Stimulated activated CD4-positive, alpha-beta T cell treated with anti-CD3 and anti-CD28 coated beads, Interleukin-12 subunit alpha, Interleukin-12 subunit beta, amount 100 ng/mL, for 48 hours (primary cell): ENCODE results near the gene C4orf51.
"Not testable (repeated sequence)": the region's sequence is repeated elsewhere in the genome, so short reads cannot be mapped to it uniquely, and the experiment has no call there.

Experiments
- DNase-seq, 3 donors: peaks; one replicate each; pipeline ENCODE4 v3.0.0-alpha.2; 2020; ENCODE audit warnings: low read depth in 2 of 3, low spot score in 1 of 3

C4orf51 gene

DNA sequence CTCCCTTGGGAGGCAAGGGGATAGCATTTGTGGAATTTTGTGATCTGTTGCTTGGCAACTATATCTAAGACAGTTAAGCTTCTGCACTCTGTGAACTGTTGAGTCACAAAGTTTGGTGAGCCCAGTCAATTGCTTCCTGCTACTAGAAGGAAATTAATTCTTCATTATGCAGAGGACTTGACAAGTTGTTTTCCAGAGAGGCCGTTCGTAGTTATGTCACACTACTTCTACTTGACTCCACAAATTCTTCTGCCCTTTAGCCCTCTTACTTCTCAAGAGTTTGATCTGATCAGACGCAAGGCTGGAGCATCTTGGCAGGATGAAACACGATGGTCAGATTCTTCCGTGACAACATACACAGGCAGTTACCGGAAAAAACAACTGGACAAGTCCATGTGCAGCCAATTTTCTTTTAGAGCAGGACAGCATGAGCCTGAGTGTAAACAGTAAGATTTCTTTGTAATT is at the start of gene C4orf51:
Gene C4orf51 (plus strand): TSS at position 156 of the 465 bp plus-strand sequence. CDS start 58 bp downstream, at position 214.
- no peak for DNase-seq

DNA sequence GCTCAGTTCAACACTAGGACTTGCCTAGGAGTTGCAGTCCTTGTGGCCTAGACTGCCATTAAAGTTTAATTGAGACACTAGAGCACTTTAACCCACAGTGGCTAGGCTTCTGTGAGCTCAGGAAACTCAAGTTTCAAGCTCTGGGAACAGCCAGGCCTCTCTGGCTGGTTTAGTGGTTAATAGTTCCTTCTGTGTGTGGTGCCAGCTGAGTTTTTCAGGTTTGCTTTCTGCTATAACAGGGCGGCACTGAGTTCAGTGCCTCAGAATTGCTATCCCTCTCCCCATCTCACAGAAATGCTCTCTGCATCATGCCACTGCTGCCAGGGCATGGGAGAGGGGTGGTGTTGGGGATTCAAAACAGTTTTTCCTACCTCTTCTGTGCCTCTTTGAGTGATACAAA is 44.8 kb upstream of the C4orf51 start:
- DNase-seq, result no peak

DNA sequence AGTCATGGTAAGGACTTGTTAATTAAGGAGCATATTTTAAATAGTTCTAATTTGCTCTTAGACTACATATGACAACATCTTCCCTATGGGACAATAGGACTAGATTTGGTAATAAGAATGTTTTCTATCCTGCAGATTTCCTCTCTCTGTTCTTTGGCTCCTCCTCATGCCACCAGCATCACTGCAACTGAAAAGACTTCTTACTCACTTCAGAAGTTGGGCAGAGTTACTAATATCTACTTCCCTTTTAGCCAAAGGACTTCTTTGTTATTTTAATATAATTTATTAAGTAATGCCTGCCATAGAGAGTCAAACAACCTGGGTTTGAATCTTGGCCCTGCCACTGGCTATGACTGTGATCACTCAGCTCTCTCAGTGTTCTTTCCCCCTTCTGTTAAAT is 44.3 kb upstream of the C4orf51 start:
- DNase-seq, result no peak

DNA sequence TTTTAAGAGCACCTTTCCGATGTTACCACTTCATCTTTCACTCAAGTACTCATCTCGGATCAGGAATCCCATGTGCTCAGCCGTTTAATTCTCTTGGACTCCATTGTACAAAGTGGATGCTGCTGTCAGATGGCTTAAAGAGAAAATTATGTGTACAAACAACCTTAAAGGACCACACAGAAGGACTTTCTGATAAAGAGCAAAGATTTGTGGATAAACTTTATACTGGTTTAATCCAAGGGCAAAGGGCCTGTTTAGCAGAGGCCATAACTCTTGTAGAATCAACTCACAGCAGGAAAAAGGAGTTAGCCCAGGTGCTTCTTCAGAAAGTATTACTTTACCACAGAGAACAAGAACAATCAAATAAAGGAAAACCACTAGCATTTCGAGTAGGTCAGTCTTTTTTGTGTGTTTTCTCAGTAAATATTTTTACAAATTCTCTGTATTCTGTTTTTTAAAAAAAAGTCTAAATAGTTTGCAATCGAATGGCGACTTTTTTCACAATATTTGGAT is 40.7 kb upstream of the C4orf51 start:
- DNase-seq, result no peak

DNA sequence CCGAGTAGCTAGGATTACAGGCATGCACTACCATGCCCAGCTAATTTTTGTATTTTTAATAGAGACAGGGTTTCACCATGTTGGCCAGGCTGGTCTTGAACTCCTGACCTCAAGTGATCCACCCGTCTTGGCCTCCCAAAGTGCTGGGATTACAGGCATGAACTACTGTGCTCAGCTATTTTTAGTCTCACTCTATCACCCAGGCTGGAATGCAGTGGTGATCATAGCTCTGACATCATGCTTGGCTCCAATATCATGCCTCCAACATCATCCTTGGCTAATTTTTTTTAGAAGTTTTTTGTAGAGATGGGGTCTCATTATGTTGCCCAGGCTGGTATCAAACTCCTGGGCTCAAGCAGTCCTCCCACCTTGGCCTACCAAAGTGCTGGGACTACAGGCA is 39.7 kb upstream of the C4orf51 start:
- DNase-seq, result not testable (repeated sequence)

DNA sequence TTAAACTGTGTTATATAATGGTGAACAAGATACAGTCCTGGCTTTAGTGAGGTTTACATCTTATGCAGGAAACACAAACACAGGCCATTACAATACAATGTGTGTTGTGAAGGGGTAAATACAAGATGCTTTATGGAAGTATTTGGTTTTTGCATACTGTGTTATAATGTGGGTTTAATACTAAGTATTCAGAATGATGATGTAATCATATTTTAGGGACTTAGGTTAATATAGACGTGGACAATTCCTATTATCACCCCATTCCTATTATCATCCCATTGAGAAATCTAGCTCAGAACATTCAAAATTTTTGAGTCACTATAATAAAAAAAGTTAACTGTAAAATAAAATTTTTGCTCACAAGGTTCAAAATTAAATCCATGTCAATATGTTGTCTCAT is 36.7 kb upstream of the C4orf51 start:
- DNase-seq, result no peak

DNA sequence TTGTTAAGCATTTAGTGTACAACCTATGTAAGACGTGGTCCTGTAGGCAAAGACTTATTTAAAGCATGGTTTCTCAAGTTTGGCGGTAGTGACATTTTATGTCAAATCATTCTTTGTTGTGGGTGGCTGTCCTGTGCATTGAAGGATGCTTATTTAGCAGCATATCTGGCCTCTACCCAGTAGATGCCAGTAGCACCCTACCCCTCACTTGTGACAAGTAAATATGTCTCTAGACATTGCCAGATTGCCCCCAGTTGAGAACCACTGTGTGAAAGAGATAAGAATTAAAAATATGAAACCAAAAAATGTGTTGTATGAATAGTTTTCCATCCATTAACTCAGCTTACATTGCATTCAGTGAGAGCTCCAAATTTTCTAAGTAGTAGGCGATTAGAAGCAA is 35.2 kb upstream of the C4orf51 start:
- DNase-seq, result no peak

DNA sequence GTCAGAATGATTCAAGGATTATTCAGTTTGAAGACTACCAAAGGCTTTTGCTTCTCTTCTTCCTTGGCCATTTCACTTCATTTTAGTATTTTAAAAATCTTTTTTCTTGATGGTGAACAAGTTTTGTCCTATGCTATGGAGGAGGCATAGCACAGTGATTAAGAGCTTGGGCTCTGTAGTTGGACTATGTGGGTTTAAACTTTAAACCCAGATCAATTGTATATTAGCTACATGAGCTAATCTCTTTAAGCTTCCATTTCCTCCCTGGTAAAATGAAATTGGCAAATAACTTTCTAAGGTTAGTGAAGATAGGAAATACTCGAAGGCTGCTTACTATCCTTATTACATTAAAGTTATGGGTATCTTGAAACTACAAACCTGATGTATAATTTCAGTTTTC is 23.8 kb upstream of the C4orf51 start:
- DNase-seq, result no peak

DNA sequence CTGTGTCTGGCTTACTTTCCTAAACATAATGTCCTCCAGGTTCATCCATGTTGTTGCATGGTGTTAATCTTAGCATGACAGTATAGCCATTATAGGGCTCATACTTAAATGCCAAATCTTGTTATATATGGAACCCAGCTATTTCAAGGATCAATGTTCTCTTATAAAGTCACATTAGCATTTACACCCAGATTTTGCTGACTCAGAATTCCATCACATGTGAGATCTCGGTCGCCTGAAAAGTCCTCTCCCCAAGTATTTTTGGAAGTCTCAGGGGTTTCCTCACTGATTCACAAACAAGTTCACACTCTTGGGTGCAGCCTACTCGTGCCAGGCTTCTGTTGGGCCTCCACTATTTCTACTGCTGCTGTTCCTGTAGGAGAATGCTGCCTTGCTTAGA is 19.9 kb upstream of the C4orf51 start:
- DNase-seq, result no peak

DNA sequence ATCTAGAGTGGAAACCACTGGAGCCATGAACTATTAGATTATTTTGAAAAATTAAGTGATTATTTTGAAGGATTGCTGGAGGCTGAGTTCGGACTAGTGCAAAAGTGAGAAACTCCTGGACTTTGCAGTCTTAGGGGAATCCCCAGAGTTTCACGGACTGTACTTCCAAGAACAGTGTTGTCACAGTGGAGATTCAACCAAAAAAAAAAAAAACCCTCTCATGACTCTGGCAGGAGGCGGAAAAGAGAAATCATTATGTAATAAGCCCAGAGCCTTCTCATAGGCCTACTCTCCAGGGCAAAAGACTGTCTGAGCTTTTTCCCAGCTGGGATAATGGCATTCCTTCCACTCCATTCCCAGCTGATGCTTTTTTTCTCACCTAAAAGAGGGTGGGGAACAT is 16.8 kb upstream of the C4orf51 start:
- no peak for DNase-seq

DNA sequence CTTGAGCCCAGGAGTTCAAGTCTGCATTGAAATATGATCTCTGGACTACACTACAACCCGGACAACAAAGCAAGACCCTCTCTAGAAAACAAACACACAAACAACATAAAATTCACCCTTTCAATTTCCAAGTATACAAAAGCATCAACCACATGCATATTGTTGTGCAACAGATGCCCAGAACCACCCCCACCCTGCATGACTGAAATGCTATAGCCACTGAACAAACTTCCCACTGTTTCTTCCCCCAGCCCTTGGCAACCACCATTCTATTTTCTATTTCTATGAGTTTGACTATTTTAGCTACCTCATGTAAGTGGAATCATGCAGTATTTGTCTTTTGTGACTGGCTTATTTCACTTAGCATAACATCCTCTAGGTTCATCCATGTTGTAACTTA is 14.2 kb upstream of the C4orf51 start:
- DNase-seq, result no peak

DNA sequence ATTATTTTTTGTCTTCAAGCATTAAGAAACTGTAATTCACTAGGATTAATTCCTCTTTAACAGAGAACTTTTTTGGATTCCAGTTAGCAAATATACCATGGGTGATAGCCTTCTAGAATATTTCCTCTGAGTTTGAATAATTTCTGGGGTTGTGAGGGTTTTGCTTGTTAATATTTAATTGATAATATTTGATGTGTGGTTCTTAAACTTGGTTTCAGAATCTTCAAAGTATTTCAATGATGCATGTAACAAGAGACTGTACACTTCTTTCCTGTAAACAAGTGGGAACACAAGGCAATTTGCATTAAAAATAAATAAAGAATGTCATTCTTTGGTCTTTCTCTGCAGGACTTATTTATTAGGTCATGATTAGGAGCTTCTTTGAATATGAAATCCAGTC is 9.5 kb upstream of the C4orf51 start:
- DNase-seq, result no peak

DNA sequence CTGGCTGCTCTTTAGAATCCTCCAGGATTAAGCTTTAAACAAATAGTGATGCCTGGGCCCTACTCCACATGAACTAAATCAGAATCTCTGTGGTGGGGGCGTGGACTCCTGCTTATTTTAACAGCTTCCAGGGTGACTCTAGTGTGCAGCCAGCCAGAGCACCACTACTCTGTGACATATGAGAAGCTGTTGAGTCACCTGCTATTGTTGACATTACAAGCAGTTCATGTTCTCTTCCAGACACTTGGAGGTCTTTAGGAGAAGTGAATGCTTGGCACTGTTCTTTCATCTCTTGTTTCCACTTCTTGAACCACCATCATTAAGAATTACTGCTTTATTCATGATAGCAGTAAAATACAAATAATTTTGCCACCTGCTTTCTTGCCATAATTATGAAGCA is 426 bp upstream of the C4orf51 start:
- DNase-seq, result no peak

DNA sequence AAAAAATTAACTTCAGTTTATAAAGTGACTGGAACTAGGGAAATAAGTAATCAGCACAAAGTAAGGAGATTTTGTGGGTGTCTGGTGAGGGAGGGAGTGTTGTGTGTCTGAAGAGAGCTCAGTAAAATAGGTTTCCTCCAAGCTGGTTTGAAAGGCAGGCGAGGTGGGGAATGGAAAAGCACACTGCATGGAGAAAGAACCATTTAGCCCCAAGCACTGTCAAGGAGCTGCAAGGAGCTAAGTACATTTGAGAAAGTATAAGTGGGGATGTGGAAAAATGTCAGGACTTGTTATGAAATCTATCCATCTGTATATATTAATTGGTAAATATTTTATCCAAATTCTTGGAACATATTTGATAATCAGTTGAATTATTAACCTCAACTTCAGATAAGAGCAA is 956 bp downstream of the C4orf51 start:
- no peak for DNase-seq

DNA sequence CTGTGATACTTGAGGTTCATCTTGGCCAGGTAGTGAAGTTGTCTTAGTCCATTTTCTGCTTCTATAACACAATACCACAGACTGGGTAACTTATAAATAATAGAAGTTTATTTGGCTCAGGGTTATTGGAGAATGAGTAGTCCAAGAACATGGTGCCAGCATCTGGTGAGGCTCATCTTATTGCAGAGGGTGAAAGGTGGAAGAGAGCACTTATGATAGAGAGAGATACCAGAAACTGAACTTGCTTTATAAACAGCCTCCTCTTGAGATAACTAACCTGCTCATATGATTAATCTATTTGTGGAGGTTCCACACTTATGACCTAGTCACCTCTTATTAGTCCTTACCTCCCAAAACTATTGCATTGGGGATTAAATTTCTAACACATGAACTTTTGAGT is 1.6 kb downstream of the C4orf51 start:
- no peak for DNase-seq

DNA sequence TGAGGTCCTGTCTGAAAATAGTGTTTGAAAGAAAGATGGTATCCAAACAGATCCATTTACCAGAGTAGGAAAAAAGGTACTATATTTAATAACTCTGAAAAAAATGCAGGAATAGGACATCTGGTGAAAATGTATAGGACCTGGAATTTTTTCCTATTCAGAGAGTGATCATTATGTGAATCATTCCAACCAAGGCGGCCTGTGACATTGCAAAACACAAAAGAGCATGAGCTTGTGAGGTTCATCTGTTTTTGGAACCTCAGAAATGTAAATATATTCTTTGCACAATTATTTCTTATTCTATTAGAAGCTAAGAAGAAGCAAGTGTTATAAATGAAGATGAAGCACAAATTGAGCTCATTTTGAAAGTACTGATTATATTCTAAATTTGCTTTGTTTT is 2.0 kb downstream of the C4orf51 start:
- no peak for DNase-seq

DNA sequence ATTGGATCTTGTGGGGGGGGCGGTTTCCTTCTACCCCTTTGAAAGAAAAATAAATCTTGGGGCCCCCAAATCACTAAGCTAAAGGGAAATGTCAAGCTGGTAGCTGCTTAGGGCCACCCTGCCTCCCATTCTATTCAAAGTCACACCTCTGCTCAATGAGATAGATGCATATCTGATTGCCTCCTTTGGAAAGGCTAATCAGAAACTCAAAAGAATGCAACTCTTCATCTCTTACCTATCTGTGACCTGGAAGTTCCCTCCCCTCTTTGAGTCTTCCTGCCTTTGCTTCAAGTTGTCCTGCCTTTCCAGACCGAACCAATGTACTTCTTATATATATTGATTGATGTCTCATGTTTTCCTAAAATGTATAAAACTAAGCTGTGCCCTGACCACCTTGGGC is 7.0 kb downstream of the C4orf51 start:
- DNase-seq, result no peak

DNA sequence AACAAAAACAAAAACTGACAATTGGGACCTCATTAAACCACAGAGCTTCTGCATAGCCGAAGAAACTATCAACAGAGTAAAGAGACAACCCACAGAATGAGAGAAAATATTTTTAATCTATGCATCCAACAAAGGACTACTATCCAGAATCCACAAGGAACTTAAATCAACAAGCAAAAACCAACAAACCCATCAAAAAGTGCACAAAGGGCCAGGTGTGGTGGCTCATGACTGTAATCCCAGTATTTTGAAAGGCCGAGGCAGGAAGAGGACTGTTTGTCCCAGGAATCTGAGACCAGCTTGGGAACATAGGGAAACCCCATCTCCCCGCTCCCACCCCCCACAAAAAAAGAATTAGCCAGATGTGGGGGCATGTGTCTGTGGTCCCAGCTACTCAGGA is 10.7 kb downstream of the C4orf51 start:
- no peak for DNase-seq

DNA sequence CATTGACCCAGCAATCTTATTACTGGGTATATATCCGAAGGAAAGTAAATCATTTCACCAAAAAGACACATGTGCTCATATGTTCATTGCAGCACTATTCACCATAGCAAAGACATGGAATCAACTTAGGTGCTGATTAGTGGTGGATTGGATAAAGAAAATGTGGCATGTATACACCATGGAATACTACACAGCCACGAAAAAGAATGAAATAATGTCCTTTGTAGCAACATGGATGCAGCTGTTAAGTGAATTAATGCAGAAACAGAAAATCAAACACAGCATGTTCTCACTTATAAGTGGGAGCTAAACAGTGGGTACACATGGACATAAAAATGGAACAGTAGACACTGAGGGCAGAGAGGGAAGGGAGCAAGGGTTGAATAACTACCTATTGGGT is 11.5 kb downstream of the C4orf51 start:
- not testable (repeated sequence) for DNase-seq

DNA sequence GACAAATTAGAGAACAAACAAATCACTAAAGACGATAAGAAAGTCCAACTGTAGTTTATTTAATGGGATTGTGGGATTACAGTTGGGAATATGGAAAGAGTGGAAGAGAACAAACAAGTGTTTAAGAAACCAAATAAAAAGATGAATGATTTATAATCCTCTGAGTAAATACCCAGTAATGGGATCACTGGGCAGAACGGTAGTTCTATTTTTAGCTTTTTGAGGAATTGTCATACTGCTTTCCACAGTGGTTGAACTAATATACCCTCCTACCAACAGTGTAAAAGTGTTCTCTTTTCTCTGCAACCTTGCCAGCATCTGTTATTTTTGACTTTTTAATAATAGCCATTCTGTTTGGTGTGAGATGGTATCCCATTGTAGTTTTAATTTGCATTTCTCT is 15.0 kb downstream of the C4orf51 start:
- DNase-seq, result no peak

DNA sequence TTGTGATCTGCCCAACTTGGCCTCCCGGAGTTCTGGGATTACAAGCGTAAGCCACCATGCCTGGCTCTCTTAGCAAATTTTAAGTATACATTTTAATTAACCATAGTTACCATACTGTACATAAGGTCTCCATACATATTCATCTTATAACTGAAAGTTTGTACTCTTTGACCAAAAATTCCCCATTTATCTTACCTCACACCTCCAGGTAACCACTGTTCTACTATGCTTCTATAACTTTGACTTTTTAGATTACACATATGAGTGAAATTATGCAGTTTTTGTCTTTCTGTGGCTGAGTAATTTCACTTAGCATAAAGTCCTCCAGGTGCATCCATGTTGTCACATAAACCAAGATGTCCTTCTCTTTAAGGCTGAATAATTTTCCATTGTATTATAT is 17.4 kb downstream of the C4orf51 start:
- DNase-seq, result no peak

DNA sequence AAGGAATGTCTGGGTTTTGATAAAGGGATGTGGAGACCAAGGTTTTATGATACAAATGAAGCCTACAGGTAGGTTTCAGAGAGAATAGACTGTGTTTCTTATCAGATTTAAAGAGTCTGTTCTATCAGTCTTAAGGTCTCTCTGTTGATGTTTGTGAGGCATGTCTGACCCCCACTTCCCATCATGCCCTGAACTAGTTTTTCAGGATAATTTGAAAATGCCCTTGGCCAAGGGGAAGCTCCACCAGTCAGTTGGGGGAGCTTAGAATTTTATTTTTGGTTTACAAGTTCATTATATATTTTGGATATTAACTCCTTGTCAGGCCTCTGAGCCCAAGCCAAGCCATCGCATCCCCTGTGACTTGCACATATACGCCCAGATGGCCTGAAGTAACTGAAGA is 18.6 kb downstream of the C4orf51 start:
- DNase-seq, result no peak

DNA sequence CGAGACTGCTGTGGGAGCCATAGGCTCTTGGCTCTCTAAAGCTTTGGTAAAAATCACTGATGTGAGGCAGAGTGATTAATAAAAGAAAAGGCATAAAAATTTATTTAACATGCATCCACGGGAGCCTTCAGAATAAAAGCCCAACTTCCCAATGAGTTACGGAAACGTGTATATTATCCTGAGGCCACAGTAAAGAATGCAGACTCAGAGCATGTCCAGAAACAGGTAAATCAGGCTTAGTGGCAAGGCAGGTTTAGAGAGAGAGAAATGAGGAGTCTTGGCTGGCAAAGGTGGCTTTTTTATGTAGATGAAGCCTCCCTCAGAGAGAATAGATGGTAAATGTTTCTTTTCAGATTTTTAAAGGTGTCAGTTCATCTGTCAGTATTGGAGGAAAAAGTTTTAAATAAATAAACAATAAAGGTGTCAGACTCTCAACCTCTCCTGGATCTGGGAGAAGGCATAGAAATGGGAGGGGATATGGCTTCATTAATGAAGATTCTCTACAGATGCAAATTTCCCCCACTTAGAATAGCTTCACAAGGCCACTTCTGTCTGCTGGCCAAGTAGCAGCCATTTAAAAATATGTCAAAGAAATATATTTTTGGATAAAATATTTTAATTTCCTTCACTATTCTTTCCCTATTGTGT is 24.0 kb downstream of the C4orf51 start:
- no peak for DNase-seq
